GM23338 (cell line): ENCODE data around the gene CCDC61. TPM values are rescaled to one million over a fixed set of nuclear protein-coding genes. Genes with fewer than 3 reads are reported as not detected.

Experiments
- ATAC-seq: fragments of 200-7000 bp; cut with Tn5 transposase; 3 replicates; pipeline ENCODE4 v1.9.1; 2020
- DNase-seq: peaks from one replicate; pipeline ENCODE4 v3.0.0-alpha.2; 2015; ENCODE audit warnings: low spot score
- H2AFZ ChIP-seq: fragments of 200-600 bp; sonication (generic); 2 replicates; pipeline ENCODE4 v1.8.0; 2016; ENCODE audit warnings: antibody characterized with exemption, mild to moderate bottlenecking, moderate library complexity
- H3F3A ChIP-seq: fragments of 200-600 bp; sonication (generic); replicated peaks from 2 replicates; pipeline ENCODE4 v1.8.0; 2017; ENCODE audit warnings: antibody characterized with exemption, mixed run types, low read depth
- H3K27ac ChIP-seq: fragments of 200-600 bp; sonication (generic); 2 replicates; pipeline ENCODE4 v1.6.1; 2016; ENCODE audit warnings: low read depth
- H3K27me3 ChIP-seq: fragments of 200-600 bp; sonication (generic); 2 replicates; pipeline ENCODE4 v1.8.0; 2016; ENCODE audit warnings: mild to moderate bottlenecking, mixed run types, moderate library complexity; ENCODE audit not compliant: insufficient read depth
- H3K36me3 ChIP-seq: fragments of 200-600 bp; sonication (generic); 2 replicates; pipeline ENCODE4 v1.8.0; 2016; ENCODE audit warnings: mild to moderate bottlenecking; ENCODE audit not compliant: insufficient read depth
- H3K4me1 ChIP-seq: fragments of 200-600 bp; sonication (generic); 2 replicates; pipeline ENCODE4 v1.8.0; 2016; ENCODE audit warnings: mild to moderate bottlenecking, moderate library complexity; ENCODE audit not compliant: insufficient read depth
- H3K4me2 ChIP-seq: fragments of 200-600 bp; sonication (generic); 2 replicates; pipeline ENCODE4 v1.7.1; 2017; ENCODE audit warnings: mixed run types
- H3K4me3 ChIP-seq: fragments of 200-600 bp; sonication (generic); 2 replicates; pipeline ENCODE4 v1.6.1; 2016; ENCODE audit warnings: mixed run types
- H3K79me2 ChIP-seq: fragments of 200-600 bp; sonication (generic); replicated peaks from 2 replicates; pipeline ENCODE4 v1.8.0; 2017; ENCODE audit warnings: mild to moderate bottlenecking; ENCODE audit not compliant: insufficient read depth
- H3K9me2 ChIP-seq: fragments of 200-600 bp; sonication (generic); 2 replicates; pipeline ENCODE4 v1.8.0; 2017; ENCODE audit not compliant: insufficient read depth
- H4K20me1 ChIP-seq: fragments of 200-600 bp; sonication (generic); replicated peaks from 2 replicates; pipeline ENCODE4 v1.8.0; 2017; ENCODE audit warnings: mild to moderate bottlenecking; ENCODE audit not compliant: insufficient read depth
- H3K27ac Mint-ChIP-seq: 2 replicates; pipeline ENCODE4 v1.8.0; 2020; ENCODE audit warnings: inconsistent platforms, mild to moderate bottlenecking, moderate library complexity, mixed read lengths
- H3K27me3 Mint-ChIP-seq: 3 replicates; pipeline ENCODE4 v1.8.0; 2022; ENCODE audit warnings: low read depth, mild to moderate bottlenecking, moderate library complexity, mixed read lengths, inconsistent platforms; ENCODE audit not compliant: insufficient read depth, poor library complexity
- H3K36me3 Mint-ChIP-seq: 3 replicates; pipeline ENCODE4 v1.8.0; 2021; ENCODE audit warnings: low read depth, mild to moderate bottlenecking, inconsistent platforms, moderate library complexity, mixed read lengths
- H3K4me1 Mint-ChIP-seq: 3 replicates; pipeline ENCODE4 v1.8.0; 2020; ENCODE audit warnings: mild to moderate bottlenecking, inconsistent platforms, mixed read lengths
- H3K4me3 Mint-ChIP-seq: 3 replicates; pipeline ENCODE4 v1.8.0; 2021; ENCODE audit warnings: moderate library complexity, mild to moderate bottlenecking, inconsistent platforms, mixed read lengths
- H3K9me3 Mint-ChIP-seq: 3 replicates; pipeline ENCODE4 v1.8.0; 2020; ENCODE audit warnings: moderate library complexity, mild to moderate bottlenecking, inconsistent platforms, mixed read lengths
- JUNB ChIP-seq: IDR thresholded peaks from one replicate; pipeline ENCODE4 v1.6.1; 2016; ENCODE audit warnings: antibody characterized with exemption; ENCODE audit not compliant: unreplicated experiment
- STAT1 ChIP-seq: IDR thresholded peaks from one replicate; pipeline ENCODE4 v1.6.1; 2016; ENCODE audit warnings: antibody characterized with exemption; ENCODE audit not compliant: unreplicated experiment
- ZNF114 ChIP-seq: fragments of 250-450 bp; sonication (Bioruptor Pico); IDR thresholded peaks from 2 replicates; pipeline ENCODE4 v1.5.0; 2020; ENCODE audit warnings: mild to moderate bottlenecking, moderate library complexity
- ZNF331 ChIP-seq: fragments of 250-450 bp; sonication (Bioruptor Pico); IDR thresholded peaks from 2 replicates; pipeline ENCODE4 v1.5.0; 2020; ENCODE audit warnings: low read depth, mild to moderate bottlenecking, moderate library complexity
- polyA plus RNA-seq: library from polyadenylated mRNA; unstranded; fragments of >200 nt; fragmentation: Nextera tagmentation; extraction: Ambion mirVana; gene quantifications from 2 replicates; pipeline ENCODE4 v1.2.1, GENCODE V29; 2016
- total RNA-seq: library from RNA; depleted of rRNA; stranded (reverse); fragments of >200 nt; shearing (Covaris generic); gene quantifications from 2 replicates; pipeline ENCODE4 v1.2.3, GENCODE V29; 2014
- TF ChIP-seq, protein P1 (sequence below): IDR thresholded peaks from one replicate; pipeline ENCODE4 v1.6.1; 2018; ENCODE audit warnings: antibody characterized with exemption; ENCODE audit not compliant: unreplicated experiment
- TF ChIP-seq, protein P2 (sequence below): IDR thresholded peaks from 2 replicates; pipeline ENCODE4 v1.6.1; 2016; ENCODE audit warnings: antibody characterized with exemption

CCDC61 gene
- total and polyA plus RNA-seq, 2 experiments from 2014 or later: 9.8 to 22.4 TPM

GRCh38 chr19:45994456-45994997 lies 740 bp upstream of the CCDC61 start:
- Histone ChIP-seq H3K79me2 (peaks cover 13% of the 10 kb centered on the region), H3K4me1 (peaks cover 5% of the 10 kb centered on the region), H3K27me3 (no peaks in the 10 kb centered on the region), H3K4me2 (peak overlapping the region; percentile 75), H3K27ac (peak overlapping the region; percentile 18; the same call in 1 of the 2 replicates), H3K9me2 (no peaks in the 10 kb centered on the region), H2AFZ (0 out of 2 replicates have a peak overlapping the region, but pooled peaks have one; percentile 38), H3K36me3 (no peaks in the 10 kb centered on the region), H3K4me3 (peak overlapping the region; percentile 53), H4K20me1 (no peaks in the 10 kb centered on the region; the same call in 1 of the 2 replicates), H3F3A (peaks cover under 1% of the 10 kb centered on the region; the same call in 1 of the 2 replicates)
- Mint-ChIP-seq H3K27ac (no peak overlapping the region), H3K4me1 (peaks cover 18% of the 10 kb centered on the region), H3K27me3 (peaks cover 6% of the 10 kb centered on the region), H3K9me3 (no peaks in the 10 kb centered on the region), H3K36me3 (no peaks in the 10 kb centered on the region), H3K4me3 (no peak overlapping the region)
- DNase-seq (peak; percentile 58), ATAC-seq (peak; percentile 6)
- no peak for TF ChIP-seq ZNF331 (CRISPR knock-in tag)

DNA sequence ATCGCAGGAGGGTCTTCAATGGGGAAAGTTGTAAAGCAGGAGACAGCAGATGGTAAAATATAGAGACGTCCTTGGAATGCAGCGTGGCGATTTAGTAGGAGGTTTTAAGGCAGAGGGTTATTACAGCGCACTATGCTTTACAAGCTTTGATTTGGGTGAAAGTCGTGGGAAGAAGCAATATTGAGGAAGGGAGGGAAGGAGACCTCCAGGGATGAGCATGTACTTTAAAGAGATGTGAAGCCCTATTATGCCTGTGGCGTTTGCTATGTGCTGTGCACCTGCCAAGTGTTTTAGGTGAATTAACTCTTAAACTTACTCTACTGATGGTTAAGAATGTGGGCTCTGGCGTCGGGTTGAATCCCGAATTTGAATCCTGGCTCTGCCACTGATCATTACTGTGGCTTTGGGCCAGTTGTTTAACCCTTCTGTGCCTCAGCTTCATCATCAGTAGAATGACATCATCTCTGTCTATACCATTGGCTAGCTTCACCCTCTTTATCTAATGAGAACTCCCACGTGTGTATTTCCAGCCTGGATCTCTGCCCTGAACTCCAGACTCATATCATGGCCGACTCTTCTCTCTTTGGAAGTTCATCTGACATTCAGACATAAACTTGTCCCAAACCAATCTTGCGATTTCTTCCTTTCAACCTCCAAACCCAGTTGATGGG lies 583 bp downstream of the CCDC61 start:
- Histone ChIP-seq H3K4me2 (peak overlapping the region; percentile 90), H2AFZ (no peak overlapping the region), H4K20me1 (no peaks in the 10 kb centered on the region; the same call in 1 of the 2 replicates), H3K27ac (no peak overlapping the region), H3F3A (peaks cover 7% of the 10 kb centered on the region; the same call in 1 of the 2 replicates), H3K27me3 (no peaks in the 10 kb centered on the region), H3K4me3 (peak overlapping the region; percentile 65), H3K4me1 (peaks cover 8% of the 10 kb centered on the region), H3K9me2 (no peaks in the 10 kb centered on the region), H3K36me3 (no peaks in the 10 kb centered on the region), H3K79me2 (peaks cover 13% of the 10 kb centered on the region)
- Mint-ChIP-seq H3K4me3 (no peak overlapping the region), H3K27me3 (peaks cover 13% of the 10 kb centered on the region), H3K9me3 (no peaks in the 10 kb centered on the region; the same call in 2 of the 3 replicates), H3K4me1 (peaks cover 25% of the 10 kb centered on the region), H3K36me3 (no peaks in the 10 kb centered on the region), H3K27ac (no peak overlapping the region)
- DNase-seq: no peak
- TF ChIP-seq, protein P1, sequence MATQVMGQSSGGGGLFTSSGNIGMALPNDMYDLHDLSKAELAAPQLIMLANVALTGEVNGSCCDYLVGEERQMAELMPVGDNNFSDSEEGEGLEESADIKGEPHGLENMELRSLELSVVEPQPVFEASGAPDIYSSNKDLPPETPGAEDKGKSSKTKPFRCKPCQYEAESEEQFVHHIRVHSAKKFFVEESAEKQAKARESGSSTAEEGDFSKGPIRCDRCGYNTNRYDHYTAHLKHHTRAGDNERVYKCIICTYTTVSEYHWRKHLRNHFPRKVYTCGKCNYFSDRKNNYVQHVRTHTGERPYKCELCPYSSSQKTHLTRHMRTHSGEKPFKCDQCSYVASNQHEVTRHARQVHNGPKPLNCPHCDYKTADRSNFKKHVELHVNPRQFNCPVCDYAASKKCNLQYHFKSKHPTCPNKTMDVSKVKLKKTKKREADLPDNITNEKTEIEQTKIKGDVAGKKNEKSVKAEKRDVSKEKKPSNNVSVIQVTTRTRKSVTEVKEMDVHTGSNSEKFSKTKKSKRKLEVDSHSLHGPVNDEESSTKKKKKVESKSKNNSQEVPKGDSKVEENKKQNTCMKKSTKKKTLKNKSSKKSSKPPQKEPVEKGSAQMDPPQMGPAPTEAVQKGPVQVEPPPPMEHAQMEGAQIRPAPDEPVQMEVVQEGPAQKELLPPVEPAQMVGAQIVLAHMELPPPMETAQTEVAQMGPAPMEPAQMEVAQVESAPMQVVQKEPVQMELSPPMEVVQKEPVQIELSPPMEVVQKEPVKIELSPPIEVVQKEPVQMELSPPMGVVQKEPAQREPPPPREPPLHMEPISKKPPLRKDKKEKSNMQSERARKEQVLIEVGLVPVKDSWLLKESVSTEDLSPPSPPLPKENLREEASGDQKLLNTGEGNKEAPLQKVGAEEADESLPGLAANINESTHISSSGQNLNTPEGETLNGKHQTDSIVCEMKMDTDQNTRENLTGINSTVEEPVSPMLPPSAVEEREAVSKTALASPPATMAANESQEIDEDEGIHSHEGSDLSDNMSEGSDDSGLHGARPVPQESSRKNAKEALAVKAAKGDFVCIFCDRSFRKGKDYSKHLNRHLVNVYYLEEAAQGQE: no peak
- TF ChIP-seq, protein P2, sequence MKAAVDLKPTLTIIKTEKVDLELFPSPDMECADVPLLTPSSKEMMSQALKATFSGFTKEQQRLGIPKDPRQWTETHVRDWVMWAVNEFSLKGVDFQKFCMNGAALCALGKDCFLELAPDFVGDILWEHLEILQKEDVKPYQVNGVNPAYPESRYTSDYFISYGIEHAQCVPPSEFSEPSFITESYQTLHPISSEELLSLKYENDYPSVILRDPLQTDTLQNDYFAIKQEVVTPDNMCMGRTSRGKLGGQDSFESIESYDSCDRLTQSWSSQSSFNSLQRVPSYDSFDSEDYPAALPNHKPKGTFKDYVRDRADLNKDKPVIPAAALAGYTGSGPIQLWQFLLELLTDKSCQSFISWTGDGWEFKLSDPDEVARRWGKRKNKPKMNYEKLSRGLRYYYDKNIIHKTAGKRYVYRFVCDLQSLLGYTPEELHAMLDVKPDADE: no peak
- TF ChIP-seq JUNB: no peak
- TF ChIP-seq STAT1: no peak
- TF ChIP-seq ZNF331 (CRISPR knock-in tag): no peak
- no peak for TF ChIP-seq ZNF114 (CRISPR knock-in tag)
- no peak for ATAC-seq
